GM23338 (cell line): Measurements from ENCODE around the gene LTBP4.

Experiments used
- CREB1 ChIP-seq: fragments of 250-450 bp; sonication (Bioruptor Pico); IDR thresholded peaks from 2 replicates; pipeline ENCODE4 v1.5.0; 2020; ENCODE audit warnings: low read depth, mild to moderate bottlenecking, moderate library complexity
- EZH2 ChIP-seq: fragments of 200-600 bp; sonication (generic); IDR thresholded peaks from one replicate; pipeline ENCODE4 v1.8.0; 2017; ENCODE audit warnings: antibody characterized with exemption, mild to moderate bottlenecking, low read depth; ENCODE audit not compliant: unreplicated experiment
- EZH2phosphoT487 ChIP-seq: fragments of 200-600 bp; sonication (generic); IDR thresholded peaks from one replicate; pipeline ENCODE4 v1.8.1; 2018; ENCODE audit warnings: antibody characterized with exemption; ENCODE audit not compliant: unreplicated experiment
- JUNB ChIP-seq: IDR thresholded peaks from one replicate; pipeline ENCODE4 v1.6.1; 2016; ENCODE audit warnings: antibody characterized with exemption; ENCODE audit not compliant: unreplicated experiment
- NANOG ChIP-seq: IDR thresholded peaks from 2 replicates; pipeline ENCODE4 v1.6.1; 2016; ENCODE audit warnings: antibody characterized with exemption, borderline replicate concordance
- POLR2AphosphoS5 ChIP-seq: IDR thresholded peaks from 2 replicates; pipeline ENCODE4 v1.6.1; 2016; ENCODE audit warnings: antibody characterized with exemption, low read depth
- STAT1 ChIP-seq: IDR thresholded peaks from one replicate; pipeline ENCODE4 v1.6.1; 2016; ENCODE audit warnings: antibody characterized with exemption; ENCODE audit not compliant: unreplicated experiment
- ZNF331 ChIP-seq: fragments of 250-450 bp; sonication (Bioruptor Pico); IDR thresholded peaks from 2 replicates; pipeline ENCODE4 v1.5.0; 2020; ENCODE audit warnings: low read depth, mild to moderate bottlenecking, moderate library complexity
- TF ChIP-seq, protein P1 (sequence below), 2 experiments: fragments of 200-600 bp in 1 of 2; sonication (generic) in 1 of 2; conservative IDR thresholded peaks; 2 replicates each; pipeline versions ENCODE4 v1.5.1 to v1.6.1; 2016 to 2017; ENCODE audit warnings: antibody characterized with exemption in 2 of 2, low read depth in 2 of 2, mild to moderate bottlenecking in 2 of 2, moderate library complexity in 1 of 2
- TF ChIP-seq, protein P2 (sequence below): IDR thresholded peaks from one replicate; pipeline ENCODE4 v1.6.1; 2018; ENCODE audit warnings: antibody characterized with exemption; ENCODE audit not compliant: unreplicated experiment
- TF ChIP-seq, protein P3 (sequence below): IDR thresholded peaks from 2 replicates; pipeline ENCODE4 v1.6.1; 2016; ENCODE audit warnings: antibody characterized with exemption

DNA sequence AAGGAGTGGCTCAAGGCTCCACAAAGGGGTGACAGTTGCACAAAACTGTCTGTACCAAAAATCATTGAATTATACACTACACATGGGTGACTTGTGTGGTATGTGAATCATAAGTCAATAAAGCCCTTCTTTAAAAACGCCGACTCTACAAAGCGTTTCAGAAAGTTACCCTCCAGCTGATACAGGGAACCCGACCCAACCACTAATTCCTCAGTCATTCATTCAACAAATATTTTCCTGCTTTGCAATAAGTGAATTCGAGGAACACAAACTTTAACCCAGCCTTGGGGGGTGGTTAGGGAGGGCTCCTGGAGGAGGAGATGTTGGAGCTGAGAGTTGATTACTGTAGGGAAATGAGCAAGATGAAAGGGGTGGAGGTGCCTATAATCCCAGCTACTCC is 32.0 kb downstream of the LTBP4 start:
- TF ChIP-seq, protein P1, sequence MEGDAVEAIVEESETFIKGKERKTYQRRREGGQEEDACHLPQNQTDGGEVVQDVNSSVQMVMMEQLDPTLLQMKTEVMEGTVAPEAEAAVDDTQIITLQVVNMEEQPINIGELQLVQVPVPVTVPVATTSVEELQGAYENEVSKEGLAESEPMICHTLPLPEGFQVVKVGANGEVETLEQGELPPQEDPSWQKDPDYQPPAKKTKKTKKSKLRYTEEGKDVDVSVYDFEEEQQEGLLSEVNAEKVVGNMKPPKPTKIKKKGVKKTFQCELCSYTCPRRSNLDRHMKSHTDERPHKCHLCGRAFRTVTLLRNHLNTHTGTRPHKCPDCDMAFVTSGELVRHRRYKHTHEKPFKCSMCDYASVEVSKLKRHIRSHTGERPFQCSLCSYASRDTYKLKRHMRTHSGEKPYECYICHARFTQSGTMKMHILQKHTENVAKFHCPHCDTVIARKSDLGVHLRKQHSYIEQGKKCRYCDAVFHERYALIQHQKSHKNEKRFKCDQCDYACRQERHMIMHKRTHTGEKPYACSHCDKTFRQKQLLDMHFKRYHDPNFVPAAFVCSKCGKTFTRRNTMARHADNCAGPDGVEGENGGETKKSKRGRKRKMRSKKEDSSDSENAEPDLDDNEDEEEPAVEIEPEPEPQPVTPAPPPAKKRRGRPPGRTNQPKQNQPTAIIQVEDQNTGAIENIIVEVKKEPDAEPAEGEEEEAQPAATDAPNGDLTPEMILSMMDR (conservative IDR thresholded peaks at IDR 0.05; ENCODE audit: low read depth in 2 of 2): no peak
- TF ChIP-seq EZH2 (no peak), POLR2AphosphoS5 (no peak), EZH2phosphoT487 (no peak), NANOG (no peak), CREB1 (CRISPR knock-in tag) (no peak), JUNB (no peak), STAT1 (no peak), ZNF331 (no peak)
- TF ChIP-seq, protein P2, sequence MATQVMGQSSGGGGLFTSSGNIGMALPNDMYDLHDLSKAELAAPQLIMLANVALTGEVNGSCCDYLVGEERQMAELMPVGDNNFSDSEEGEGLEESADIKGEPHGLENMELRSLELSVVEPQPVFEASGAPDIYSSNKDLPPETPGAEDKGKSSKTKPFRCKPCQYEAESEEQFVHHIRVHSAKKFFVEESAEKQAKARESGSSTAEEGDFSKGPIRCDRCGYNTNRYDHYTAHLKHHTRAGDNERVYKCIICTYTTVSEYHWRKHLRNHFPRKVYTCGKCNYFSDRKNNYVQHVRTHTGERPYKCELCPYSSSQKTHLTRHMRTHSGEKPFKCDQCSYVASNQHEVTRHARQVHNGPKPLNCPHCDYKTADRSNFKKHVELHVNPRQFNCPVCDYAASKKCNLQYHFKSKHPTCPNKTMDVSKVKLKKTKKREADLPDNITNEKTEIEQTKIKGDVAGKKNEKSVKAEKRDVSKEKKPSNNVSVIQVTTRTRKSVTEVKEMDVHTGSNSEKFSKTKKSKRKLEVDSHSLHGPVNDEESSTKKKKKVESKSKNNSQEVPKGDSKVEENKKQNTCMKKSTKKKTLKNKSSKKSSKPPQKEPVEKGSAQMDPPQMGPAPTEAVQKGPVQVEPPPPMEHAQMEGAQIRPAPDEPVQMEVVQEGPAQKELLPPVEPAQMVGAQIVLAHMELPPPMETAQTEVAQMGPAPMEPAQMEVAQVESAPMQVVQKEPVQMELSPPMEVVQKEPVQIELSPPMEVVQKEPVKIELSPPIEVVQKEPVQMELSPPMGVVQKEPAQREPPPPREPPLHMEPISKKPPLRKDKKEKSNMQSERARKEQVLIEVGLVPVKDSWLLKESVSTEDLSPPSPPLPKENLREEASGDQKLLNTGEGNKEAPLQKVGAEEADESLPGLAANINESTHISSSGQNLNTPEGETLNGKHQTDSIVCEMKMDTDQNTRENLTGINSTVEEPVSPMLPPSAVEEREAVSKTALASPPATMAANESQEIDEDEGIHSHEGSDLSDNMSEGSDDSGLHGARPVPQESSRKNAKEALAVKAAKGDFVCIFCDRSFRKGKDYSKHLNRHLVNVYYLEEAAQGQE: no peak
- TF ChIP-seq, protein P3, sequence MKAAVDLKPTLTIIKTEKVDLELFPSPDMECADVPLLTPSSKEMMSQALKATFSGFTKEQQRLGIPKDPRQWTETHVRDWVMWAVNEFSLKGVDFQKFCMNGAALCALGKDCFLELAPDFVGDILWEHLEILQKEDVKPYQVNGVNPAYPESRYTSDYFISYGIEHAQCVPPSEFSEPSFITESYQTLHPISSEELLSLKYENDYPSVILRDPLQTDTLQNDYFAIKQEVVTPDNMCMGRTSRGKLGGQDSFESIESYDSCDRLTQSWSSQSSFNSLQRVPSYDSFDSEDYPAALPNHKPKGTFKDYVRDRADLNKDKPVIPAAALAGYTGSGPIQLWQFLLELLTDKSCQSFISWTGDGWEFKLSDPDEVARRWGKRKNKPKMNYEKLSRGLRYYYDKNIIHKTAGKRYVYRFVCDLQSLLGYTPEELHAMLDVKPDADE: no peak
